ENCODE results near the gene WDR38.

WDR38 gene

GRCh38 chr9:124858330-124859046 lies 5.2 kb downstream of the WDR38 start:
- no peak for DNase-seq (ENCODE audit: low read depth)

- DNase-seq (ENCODE audit: low read depth), result no peak
These were observed 6.7 kb downstream of the WDR38 start for GRCh38 chr9:124859803-124860581.

GRCh38 chr9:124860582-124861341 lies 7.5 kb downstream of the WDR38 start:
- DNase-seq (ENCODE audit: low read depth), result no peak

- DNase-seq (ENCODE audit: low read depth), result peak; percentile 88
These were observed 8.3 kb downstream of the WDR38 start, which contains the start of the genes ARPC5L and RPL35 for GRCh38 chr9:124861342-124862229. Gene ARPC5L (plus strand): TSS chr9:124862130. CDS start chr9:124869291, 7,161 bp downstream. Gene RPL35 (minus strand): TSS chr9:124861957. CDS start chr9:124861912, 45 bp downstream.

- DNase-seq (ENCODE audit: low read depth), result no peak
These were observed 10.2 kb downstream of the WDR38 start for GRCh38 chr9:124863371-124863871.

- peak; percentile 66 for DNase-seq (ENCODE audit: low read depth)
These were observed 15.5 kb downstream of the WDR38 start for GRCh38 chr9:124868511-124869465.

- no peak for DNase-seq (ENCODE audit: low read depth)
These were observed 16.3 kb downstream of the WDR38 start for GRCh38 chr9:124869466-124869985.

- DNase-seq (ENCODE audit: low read depth), result peak; percentile 76
These were observed 16.8 kb downstream of the WDR38 start for GRCh38 chr9:124869986-124870560.

- no peak for DNase-seq (ENCODE audit: low read depth)
These were observed 17.5 kb downstream of the WDR38 start for GRCh38 chr9:124870723-124871122.

- no peak for DNase-seq (ENCODE audit: low read depth)
These were observed 17.9 kb downstream of the WDR38 start for GRCh38 chr9:124871156-124871561.

- DNase-seq (ENCODE audit: low read depth), result peak; percentile 61
These were observed 20.4 kb downstream of the WDR38 start for GRCh38 chr9:124873664-124874063.

- DNase-seq (ENCODE audit: low read depth), result no peak
These were observed 22.2 kb downstream of the WDR38 start for GRCh38 chr9:124875501-124875900.

GRCh38 chr9:124877021-124877782 lies 23.9 kb downstream of the WDR38 start:
- DNase-seq (ENCODE audit: low read depth), result no peak

- DNase-seq (ENCODE audit: low read depth), result no peak
These were observed 24.8 kb downstream of the WDR38 start for GRCh38 chr9:124878021-124878420.

GRCh38 chr9:124878518-124878917 lies 25.3 kb downstream of the WDR38 start:
- DNase-seq (ENCODE audit: low read depth), result no peak

GRCh38 chr9:124879226-124879625 lies 26.0 kb downstream of the WDR38 start:
- no peak for DNase-seq (ENCODE audit: low read depth)

- no peak for DNase-seq (ENCODE audit: low read depth)
These were observed 27.2 kb downstream of the WDR38 start for GRCh38 chr9:124880501-124880900.

GRCh38 chr9:124881138-124881743 lies 28.0 kb downstream of the WDR38 start:
- DNase-seq (ENCODE audit: low read depth), result no peak
